ENCODE measurements around the gene MPPED1. TPM values are rescaled to one million over a fixed set of nuclear protein-coding genes. Genes with fewer than 3 reads are reported as not detected.

The MPPED1 gene
- total RNA-seq, 1 experiment from 2014 or later: 0.28 TPM

- Histone ChIP-seq H4K91ac (ENCODE audit: insufficient read length, low read depth, low read length) (no peak overlapping the region), H2AFZ (ENCODE audit: low read length) (no peak overlapping the region), H3K4ac (ENCODE audit: low read depth, low read length) (no peak overlapping the region), H3K18ac (ENCODE audit: insufficient read length, low read depth, low read length) (no peak overlapping the region), H2AK5ac (ENCODE audit: insufficient read length, low read length) (no peak overlapping the region), H3K56ac (ENCODE audit: insufficient read length, low read depth, low read length) (no peak overlapping the region), H3T11ph (ENCODE audit: low read length) (no peak overlapping the region), H4K20me1 (ENCODE audit: control insufficient read depth, insufficient read depth, insufficient read length) (no peaks in the 10 kb centered on the region), H4K5ac (ENCODE audit: insufficient read length, low read depth, low read length) (no peak overlapping the region), H3K9me3 (ENCODE audit: control insufficient read depth, low read depth, low read length) (no peaks in the 10 kb centered on the region), H3K9ac (ENCODE audit: extremely low read depth, insufficient read length, low read length) (no peak overlapping the region), H3K27me3 (ENCODE audit: insufficient read depth, low read length) (no peaks in the 10 kb centered on the region; the same call in 1 of the 2 replicates), H3K79me1 (ENCODE audit: insufficient read depth, low read depth, low read length, poor library complexity, severe bottlenecking) (no peaks in the 10 kb centered on the region), H2BK15ac (ENCODE audit: low read depth, low read length) (no peak overlapping the region), H3K79me2 (ENCODE audit: insufficient read depth, low read length) (no peaks in the 10 kb centered on the region), H3K4me1 (ENCODE audit: insufficient read depth, low read length) (no peaks in the 10 kb centered on the region), H2BK5ac (ENCODE audit: insufficient read length, low read length) (no peak overlapping the region), H2BK12ac (ENCODE audit: insufficient read length, low read depth, low read length) (no peak overlapping the region), H3K4me2 (ENCODE audit: insufficient read depth, insufficient read length, low read length) (no peak overlapping the region), H3K14ac (ENCODE audit: insufficient read depth, low read length) (no peak overlapping the region), H3K23me2 (ENCODE audit: insufficient read length, low read depth, low read length, poor library complexity, severe bottlenecking) (peaks cover 3% of the 10 kb centered on the region), H3K27ac (ENCODE audit: insufficient read length, low read depth, low read length) (no peak overlapping the region), H3K23ac (ENCODE audit: insufficient read length, low read depth, low read length) (no peak overlapping the region), H4K8ac (replicated peaks; ENCODE audit: insufficient read length, low read depth, low read length) (no peak overlapping the region), H2BK20ac (ENCODE audit: low read depth, low read length, poor library complexity, severe bottlenecking) (no peak overlapping the region), H2BK120ac (ENCODE audit: low read depth, low read length, poor library complexity, severe bottlenecking) (no peak overlapping the region)
- Mint-ChIP-seq H3K9me3 (peaks cover 0 to 1% of the 10 kb centered on the region in 2 experiments; a peak in 1 of 5 replicates), H3K36me3 (ENCODE audit: insufficient read depth in 1 of 3, low read depth in 3 of 3) (peaks cover 0 to 2% (median 0%) of the 10 kb centered on the region in 3 experiments; a peak in 1 of 7 replicates), H3K4me3 (no peak overlapping the region; a peak in 1 of 5 replicates), H3K4me1 (peaks cover 0 to 17% of the 10 kb centered on the region in 2 experiments; a peak in 2 of 4 replicates), H3K27me3 (ENCODE audit: low read depth) (peaks cover 19% of the 10 kb centered on the region), H3K27ac (no peak overlapping the region; a peak in 1 of 7 replicates)
- TF ChIP-seq, protein P1, sequence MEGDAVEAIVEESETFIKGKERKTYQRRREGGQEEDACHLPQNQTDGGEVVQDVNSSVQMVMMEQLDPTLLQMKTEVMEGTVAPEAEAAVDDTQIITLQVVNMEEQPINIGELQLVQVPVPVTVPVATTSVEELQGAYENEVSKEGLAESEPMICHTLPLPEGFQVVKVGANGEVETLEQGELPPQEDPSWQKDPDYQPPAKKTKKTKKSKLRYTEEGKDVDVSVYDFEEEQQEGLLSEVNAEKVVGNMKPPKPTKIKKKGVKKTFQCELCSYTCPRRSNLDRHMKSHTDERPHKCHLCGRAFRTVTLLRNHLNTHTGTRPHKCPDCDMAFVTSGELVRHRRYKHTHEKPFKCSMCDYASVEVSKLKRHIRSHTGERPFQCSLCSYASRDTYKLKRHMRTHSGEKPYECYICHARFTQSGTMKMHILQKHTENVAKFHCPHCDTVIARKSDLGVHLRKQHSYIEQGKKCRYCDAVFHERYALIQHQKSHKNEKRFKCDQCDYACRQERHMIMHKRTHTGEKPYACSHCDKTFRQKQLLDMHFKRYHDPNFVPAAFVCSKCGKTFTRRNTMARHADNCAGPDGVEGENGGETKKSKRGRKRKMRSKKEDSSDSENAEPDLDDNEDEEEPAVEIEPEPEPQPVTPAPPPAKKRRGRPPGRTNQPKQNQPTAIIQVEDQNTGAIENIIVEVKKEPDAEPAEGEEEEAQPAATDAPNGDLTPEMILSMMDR (conservative IDR thresholded peaks at IDR 0.05): no peak
- no CpG with 5 or more reads among the region's 8 CpGs for WGBS (ENCODE audit: extremely low coverage, insufficient read length, low lambda C conversion rate)
- DNase-seq: no peak
Observed at GRCh38 chr22:43398910-43399309, 12.9 kb upstream of the MPPED1 start.

Measured in H9 (cell line).